Measurements from ENCODE around the gene MORN2.

MORN2 gene

GRCh38 chr2:38892819-38893218, 17.0 kb downstream of the MORN2 start:
- DNase-seq, result no peak

DNA sequence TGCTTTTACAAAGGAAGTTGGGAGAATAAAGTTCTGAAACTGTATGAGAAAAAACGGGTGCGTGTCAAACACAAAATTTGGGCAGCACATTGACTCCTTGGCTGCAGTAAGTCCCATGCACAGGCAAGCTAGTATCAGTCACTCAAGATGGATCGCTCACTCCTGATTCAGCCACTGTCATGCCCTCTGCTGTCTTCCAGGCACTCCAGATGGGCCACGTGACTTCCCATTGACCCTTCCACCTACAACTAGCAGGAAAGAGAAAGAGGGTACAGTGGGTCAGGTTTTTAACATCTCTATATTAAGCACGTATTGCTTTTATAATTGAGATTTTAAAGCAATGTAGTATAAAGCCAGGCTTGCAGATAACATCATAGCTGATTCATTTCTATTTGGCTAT, 22.5 kb downstream of the MORN2 start:
- DNase-seq, result no peak

DNA sequence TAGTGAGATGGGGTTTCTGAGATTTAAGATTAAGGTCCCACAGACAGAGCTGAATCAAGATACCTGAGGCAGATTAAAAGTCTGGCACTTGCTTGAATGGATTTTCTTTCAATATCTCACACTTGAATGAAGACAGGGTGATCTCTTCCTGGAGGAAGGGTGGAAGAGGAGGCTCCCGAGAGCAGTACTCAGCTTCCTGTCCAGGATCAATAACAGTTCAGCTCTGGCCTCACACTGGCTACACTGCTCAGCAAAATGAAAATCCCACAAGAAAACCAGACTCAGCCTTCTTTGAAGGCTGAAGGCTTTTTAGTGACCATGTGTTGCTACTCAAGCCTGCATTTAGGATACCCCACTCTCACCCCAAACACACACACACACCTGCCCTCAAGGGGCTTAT, 24.9 kb downstream of the MORN2 start:
- no peak for DNase-seq

DNA sequence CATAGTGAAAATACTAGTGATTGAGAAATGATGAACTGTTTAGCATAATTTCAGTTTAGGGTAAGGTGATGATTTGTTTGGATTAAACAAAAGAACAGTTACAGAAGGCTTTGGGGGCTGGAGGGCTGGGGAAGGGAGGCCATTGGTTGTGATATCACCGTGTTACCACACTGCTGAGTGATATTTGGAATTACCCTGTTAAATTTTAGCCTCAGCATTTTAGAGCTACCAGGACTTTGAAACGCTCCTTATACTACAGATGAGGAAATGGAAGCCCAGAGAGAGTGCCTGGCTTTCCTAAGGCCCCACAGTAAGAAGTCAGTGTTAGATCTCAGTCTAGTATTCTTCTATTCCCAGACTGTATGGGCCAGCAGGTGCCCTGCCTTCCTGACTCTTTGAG, 29.5 kb downstream of the MORN2 start:
- no peak for DNase-seq

- DNase-seq, result no peak
Measured at GRCh38 chr2:38907242-38907641, 31.5 kb downstream of the MORN2 start.

DNA sequence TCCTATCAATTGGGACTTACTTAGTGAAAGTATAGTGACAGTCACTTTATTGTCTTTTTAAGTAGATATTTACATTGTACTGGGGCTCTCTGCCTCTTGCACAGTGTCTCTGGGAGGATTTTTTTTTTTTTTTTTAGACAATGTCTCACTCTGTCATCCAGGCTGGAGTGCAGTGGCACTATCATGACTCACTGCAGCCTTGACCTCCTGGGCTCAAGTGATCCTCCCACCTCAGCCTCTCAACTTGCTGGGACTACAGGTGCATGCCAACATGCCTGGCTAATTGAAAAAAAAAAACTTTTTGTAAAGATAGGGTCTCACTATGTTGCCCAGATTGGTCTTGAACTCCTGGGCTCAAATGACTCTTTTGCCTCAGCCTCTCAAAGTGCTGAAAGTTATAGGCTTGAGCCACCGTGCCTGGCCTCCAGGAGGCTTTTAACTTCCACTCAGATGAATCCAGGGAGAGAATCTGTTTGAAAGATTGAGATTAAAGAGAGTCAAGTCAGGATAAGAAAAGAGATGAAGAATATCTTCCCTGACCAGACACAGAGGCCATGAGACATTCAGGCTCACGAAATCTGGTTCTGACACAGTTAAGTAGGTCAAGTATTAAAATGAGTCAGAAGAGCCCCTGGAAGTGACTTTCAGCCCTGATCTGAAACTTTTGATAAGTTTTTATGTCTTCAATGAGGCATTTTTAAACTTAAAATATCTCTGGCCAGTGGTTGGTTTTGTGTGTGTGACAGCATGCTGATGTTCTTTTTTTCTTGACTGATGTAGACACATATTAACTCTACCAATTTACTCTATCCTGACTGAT, 32.2 kb downstream of the MORN2 start:
- DNase-seq, result no peak

GRCh38 chr2:38909872-38910271, 34.1 kb downstream of the MORN2 start:
- no peak for DNase-seq

- no peak for DNase-seq
Measured at GRCh38 chr2:38911191-38911590, 35.4 kb downstream of the MORN2 start.

- no peak for DNase-seq
Measured at GRCh38 chr2:38912619-38913018, 36.8 kb downstream of the MORN2 start.

DNA sequence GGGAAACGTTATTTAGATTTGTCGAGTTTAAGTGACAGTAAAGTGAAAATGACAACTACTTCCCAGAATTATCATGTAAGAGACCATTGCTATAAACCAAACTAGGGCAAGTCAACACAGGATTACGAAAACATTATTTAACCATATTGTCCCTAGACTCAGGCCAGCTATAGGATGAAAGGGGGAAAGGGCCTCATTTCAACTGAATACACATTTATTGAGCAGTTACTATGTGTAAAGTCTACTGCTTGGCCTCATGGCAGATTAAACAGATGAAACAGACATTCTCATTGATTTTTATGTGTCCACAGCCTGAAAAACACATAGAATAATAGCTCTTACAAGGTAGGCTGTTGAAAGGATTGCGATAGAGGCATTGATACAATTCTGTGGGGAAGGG, 46.6 kb downstream of the MORN2 start:
- no peak for DNase-seq

GRCh38 chr2:38922902-38923301, 47.1 kb downstream of the MORN2 start:
- no peak for DNase-seq

DNA sequence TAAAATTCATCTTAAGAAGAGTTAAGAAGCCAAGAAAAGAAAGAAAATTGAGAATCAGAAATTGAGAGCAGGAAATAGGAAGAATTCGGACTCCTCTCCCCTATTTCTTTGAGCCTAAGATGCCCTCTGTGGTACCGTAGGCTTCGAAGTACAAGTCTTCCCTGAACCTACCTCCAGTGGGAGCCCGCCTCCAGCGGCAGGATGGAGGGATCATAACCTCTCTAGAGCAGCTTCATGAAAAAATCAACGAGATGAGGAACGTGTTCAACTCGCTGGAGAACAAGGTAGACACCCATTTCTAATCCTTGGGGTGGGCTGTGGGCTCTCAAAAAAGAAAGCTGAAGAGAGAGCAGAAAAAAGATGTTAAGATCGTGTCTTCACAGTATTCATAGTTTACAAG, 50.2 kb downstream of the MORN2 start:
- no peak for DNase-seq

- DNase-seq, result no peak
Measured at GRCh38 chr2:38930600-38930999, 54.8 kb downstream of the MORN2 start.

Measured in DMS 273 treated with DMSO at 0.1 percent for 48 hours (cell line).